ENCODE results near the gene HHLA2. TPM values are rescaled to one million over a fixed set of nuclear protein-coding genes. Genes with fewer than 3 reads are reported as not detected.

Gene HHLA2
- polyA plus RNA-seq, 1 donor (not counting 4 experiments of a cell fraction or from before 2014, with no cell fraction given) = not detected

DNA sequence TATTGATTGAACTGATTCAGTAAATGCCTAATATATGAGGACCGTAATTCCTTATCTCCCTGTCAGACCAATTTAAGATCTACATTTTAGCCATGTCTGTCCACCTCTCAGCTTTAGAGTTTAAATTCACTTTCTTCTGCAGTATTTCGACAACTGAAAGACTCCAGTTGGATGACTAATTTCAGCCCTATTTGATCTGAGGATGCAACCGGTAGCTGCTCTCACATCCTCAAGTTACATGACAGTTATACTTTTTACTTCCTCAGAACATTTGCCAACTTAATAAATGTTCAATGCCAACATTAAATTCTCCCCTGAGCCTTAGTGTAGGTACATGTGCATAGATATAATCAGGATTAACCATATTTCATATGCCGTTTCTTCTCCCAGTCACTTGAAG is 2.5 kb upstream of the HHLA2 start:
- dilution Hi-C loops (cut with MboI; ENCODE audit: extremely low pct_ligation_motif_present, low sequenced_read_pairs) = no loop called here

DNA sequence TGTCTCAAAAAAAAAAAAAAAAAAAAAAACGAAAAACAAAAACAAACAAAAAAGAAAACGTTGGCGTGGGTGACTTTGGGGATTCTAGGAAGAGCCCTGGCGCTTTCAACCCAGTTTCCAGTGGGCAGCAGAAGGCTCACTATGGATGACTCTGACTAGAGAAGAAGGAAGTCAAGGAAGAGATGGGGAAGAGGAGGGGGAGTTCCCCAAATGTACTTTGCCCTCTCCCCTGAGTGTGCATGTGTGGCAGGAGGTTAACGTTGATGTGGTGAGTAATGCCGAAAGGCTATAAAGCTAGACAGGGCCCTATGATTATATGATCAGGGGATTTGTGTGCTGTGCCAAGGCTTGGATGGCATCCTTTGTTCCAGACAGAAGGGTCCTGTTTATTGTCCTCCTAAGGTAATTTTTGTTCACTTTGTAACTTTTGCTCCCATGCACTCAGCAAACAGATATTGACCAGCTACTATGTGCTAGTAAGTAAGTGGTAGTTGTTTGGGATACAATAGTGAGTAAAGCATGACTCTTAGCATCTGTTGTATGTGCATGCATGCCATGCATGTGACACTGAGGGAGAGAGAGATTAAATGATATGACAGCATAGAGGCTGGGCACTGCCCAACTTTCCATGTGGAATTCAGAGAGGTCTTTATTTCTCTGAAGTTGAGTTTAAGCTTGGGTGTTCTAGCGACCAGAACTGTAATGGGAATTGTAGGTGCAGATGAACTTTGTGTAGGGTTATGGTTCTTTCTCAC is 750 bp upstream of the HHLA2 start:
- H2AFZ ChIP-seq (ENCODE audit: control insufficient read depth, low read length) = no peak overlapping the region
- no peak overlapping the region for H3K4me2 ChIP-seq (ENCODE audit: control insufficient read depth, extremely low read depth, insufficient read depth, low read depth, low read length)
- FAIRE-seq (peak; percentile 29), DNase-seq (ENCODE audit: low read depth, low spot score) (no peak)
- H3K79me2 ChIP-seq (ENCODE audit: control insufficient read depth, insufficient read depth, low read length) = no peaks in the 10 kb centered on the region
- H3K36me3 ChIP-seq (ENCODE audit: control insufficient read depth in 2 of 2, extremely low read depth in 1 of 2, insufficient read depth in 2 of 2, low read length in 2 of 2) = no peaks in the 10 kb centered on the region
- dilution Hi-C loops (cut with MboI; ENCODE audit: extremely low pct_ligation_motif_present, low sequenced_read_pairs) = no loop called here
- no peak overlapping the region for H3K27ac ChIP-seq (ENCODE audit: control insufficient read depth, insufficient read depth, low read length)
- H4K20me1 ChIP-seq (ENCODE audit: control insufficient read depth, extremely low read depth, insufficient read depth, low read length) = no peaks in the 10 kb centered on the region
- no peak overlapping the region for H3K4me3 ChIP-seq (ENCODE audit: control insufficient read depth in 2 of 3, extremely low read depth in 1 of 3, insufficient read depth in 2 of 3, low read depth in 1 of 3, low read length in 3 of 3)
- no peaks in the 10 kb centered on the region for H3K4me1 ChIP-seq (ENCODE audit: control insufficient read depth, extremely low read depth, insufficient read depth, low read length)
- no peaks in the 10 kb centered on the region for H3K27me3 ChIP-seq (ENCODE audit: control insufficient read depth, extremely low read depth, insufficient read depth, low read length)
- H3K9me3 ChIP-seq (ENCODE audit: control insufficient read depth, low read depth, low read length) = no peaks in the 10 kb centered on the region
- no peaks in the 10 kb centered on the region for H3K9me1 ChIP-seq (ENCODE audit: control insufficient read depth, extremely low read depth, insufficient read depth, low read length)
- TF ChIP-seq EZH2 (IDR thresholded peaks at IDR 0.05; ENCODE audit: low read length) = no peak
- TF ChIP-seq, protein P1, sequence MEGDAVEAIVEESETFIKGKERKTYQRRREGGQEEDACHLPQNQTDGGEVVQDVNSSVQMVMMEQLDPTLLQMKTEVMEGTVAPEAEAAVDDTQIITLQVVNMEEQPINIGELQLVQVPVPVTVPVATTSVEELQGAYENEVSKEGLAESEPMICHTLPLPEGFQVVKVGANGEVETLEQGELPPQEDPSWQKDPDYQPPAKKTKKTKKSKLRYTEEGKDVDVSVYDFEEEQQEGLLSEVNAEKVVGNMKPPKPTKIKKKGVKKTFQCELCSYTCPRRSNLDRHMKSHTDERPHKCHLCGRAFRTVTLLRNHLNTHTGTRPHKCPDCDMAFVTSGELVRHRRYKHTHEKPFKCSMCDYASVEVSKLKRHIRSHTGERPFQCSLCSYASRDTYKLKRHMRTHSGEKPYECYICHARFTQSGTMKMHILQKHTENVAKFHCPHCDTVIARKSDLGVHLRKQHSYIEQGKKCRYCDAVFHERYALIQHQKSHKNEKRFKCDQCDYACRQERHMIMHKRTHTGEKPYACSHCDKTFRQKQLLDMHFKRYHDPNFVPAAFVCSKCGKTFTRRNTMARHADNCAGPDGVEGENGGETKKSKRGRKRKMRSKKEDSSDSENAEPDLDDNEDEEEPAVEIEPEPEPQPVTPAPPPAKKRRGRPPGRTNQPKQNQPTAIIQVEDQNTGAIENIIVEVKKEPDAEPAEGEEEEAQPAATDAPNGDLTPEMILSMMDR (optimal IDR thresholded peaks at IDR 0.05 in 1 of 3, IDR thresholded peaks at IDR 0.05 in 1 of 3, conservative IDR thresholded peaks at IDR 0.05 in 1 of 3; ENCODE audit: extremely low read depth in 1 of 3, insufficient read depth in 2 of 3, low read length in 3 of 3) = no peak
- H3K9ac ChIP-seq (ENCODE audit: control insufficient read depth, extremely low read depth, insufficient read depth, low read length) = no peak overlapping the region

More for the DNA sequence above, 2.5 kb upstream of the HHLA2 start:
- no peaks in the 10 kb centered on the region for H3K4me1 ChIP-seq (ENCODE audit: control insufficient read depth, extremely low read depth, insufficient read depth, low read length)
- H3K27ac ChIP-seq (ENCODE audit: control insufficient read depth, insufficient read depth, low read length) = no peak overlapping the region
- FAIRE-seq = no peak
- no peak overlapping the region for H3K4me3 ChIP-seq (ENCODE audit: control insufficient read depth in 2 of 3, extremely low read depth in 1 of 3, insufficient read depth in 2 of 3, low read depth in 1 of 3, low read length in 3 of 3)
- no peak overlapping the region for H2AFZ ChIP-seq (ENCODE audit: control insufficient read depth, low read length)
- no peaks in the 10 kb centered on the region for H3K27me3 ChIP-seq (ENCODE audit: control insufficient read depth, extremely low read depth, insufficient read depth, low read length)
- TF ChIP-seq, protein P1 (optimal IDR thresholded peaks at IDR 0.05 in 1 of 3, IDR thresholded peaks at IDR 0.05 in 1 of 3, conservative IDR thresholded peaks at IDR 0.05 in 1 of 3; ENCODE audit: extremely low read depth in 1 of 3, insufficient read depth in 2 of 3, low read length in 3 of 3) = no peak
- no peak for TF ChIP-seq EZH2 (IDR thresholded peaks at IDR 0.05; ENCODE audit: low read length)
- DNase-seq (ENCODE audit: low read depth, low spot score) = no peak
- no peaks in the 10 kb centered on the region for H3K9me1 ChIP-seq (ENCODE audit: control insufficient read depth, extremely low read depth, insufficient read depth, low read length)
- no peaks in the 10 kb centered on the region for H3K79me2 ChIP-seq (ENCODE audit: control insufficient read depth, insufficient read depth, low read length)
- H3K9me3 ChIP-seq (ENCODE audit: control insufficient read depth, low read depth, low read length) = no peaks in the 10 kb centered on the region
- no peaks in the 10 kb centered on the region for H3K36me3 ChIP-seq (ENCODE audit: control insufficient read depth in 2 of 2, extremely low read depth in 1 of 2, insufficient read depth in 2 of 2, low read length in 2 of 2)
- H3K4me2 ChIP-seq (ENCODE audit: control insufficient read depth, extremely low read depth, insufficient read depth, low read depth, low read length) = no peak overlapping the region
- no peak overlapping the region for H3K9ac ChIP-seq (ENCODE audit: control insufficient read depth, extremely low read depth, insufficient read depth, low read length)
- H4K20me1 ChIP-seq (ENCODE audit: control insufficient read depth, extremely low read depth, insufficient read depth, low read length) = no peaks in the 10 kb centered on the region

Measured in keratinocyte (primary cell).